HG03558 (cell line): ENCODE results near the gene SULT1C3.

Experiments
- ATAC-seq: cut with Tn5 transposase; IDR thresholded peaks from one replicate; pipeline ENCODE4 v1.9.1; 2021; ENCODE audit warnings: moderate number of reproducible peaks; ENCODE audit not compliant: unreplicated experiment; ENCODE audit errors: extremely low read depth

The SULT1C3 gene

DNA sequence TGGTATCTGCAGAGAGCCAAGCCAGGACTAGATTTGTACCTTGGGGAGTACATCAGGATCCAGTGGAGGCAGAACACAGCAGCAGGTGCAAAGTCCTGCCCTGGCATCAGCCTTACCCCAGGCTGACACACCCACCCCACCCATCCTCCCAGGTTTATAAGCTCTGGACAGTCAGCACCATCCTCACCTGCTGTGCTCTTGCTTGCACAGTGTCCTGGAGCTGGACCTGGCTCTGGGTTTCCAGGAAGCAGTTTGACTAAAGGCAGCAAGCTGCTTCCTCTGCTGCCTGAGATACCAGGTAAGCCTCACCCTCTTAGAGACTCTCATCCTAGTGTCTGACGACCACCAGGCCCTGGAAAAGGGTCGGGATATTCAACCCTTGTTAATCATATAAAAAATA is at the start of gene SULT1C3:
Gene SULT1C3 (plus strand): TSS at position 183 of the 400 bp plus-strand sequence. CDS start 7,227 bp downstream, outside the sequence.
- ATAC-seq: no peak

DNA sequence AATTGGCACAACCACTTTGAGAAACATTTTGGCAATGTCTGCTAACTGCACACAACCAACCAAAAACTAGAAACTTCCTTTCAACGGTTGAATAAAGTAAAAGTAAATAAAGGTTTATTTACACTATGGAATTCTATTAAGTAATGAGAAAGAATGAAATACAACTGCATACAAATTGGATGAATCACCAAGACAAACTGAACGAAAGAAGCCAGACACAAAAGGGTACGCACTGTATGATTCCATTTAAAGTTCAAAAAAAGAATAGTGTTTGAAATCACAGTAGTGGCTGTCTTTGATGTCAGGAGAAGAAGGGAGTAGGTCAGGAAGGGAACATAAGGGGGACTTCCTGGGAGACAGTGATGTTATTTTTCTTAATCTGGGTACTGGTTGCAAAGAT is 46.5 kb upstream of the SULT1C3 start:
- no peak for ATAC-seq

DNA sequence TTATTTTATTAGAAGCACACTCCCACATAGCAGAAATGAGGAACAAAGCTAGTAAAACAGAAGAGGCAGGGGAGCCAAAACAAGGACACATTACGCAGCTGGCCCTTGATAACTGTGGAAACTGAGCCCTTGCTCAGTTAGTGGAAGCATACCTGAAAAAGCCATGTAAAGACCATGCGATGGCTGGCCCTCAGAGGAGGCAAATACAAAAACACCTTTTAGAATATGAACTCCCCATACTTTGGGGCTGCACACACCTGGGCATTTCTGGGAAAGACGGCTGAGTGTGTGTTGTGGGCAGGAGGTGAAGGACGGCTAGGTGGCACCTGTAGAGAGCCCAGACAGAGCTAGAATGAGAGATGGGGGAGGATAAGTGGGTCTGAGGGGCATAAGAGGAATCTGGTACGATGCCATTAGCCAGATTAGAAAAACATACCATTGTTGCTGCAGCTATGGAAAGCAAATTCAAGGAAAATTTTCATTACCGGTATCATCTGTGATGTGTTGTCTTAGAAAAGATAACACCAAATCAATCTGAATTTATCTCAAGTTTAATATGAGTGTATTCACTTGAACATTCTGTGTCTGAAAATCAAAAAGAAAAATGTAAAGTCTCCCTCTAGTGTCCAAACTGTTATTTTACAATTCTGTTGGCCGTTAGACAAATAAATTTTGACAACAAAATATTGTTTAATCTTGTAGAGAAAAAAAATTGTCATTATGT is 45.2 kb upstream of the SULT1C3 start:
- ATAC-seq: no peak

DNA sequence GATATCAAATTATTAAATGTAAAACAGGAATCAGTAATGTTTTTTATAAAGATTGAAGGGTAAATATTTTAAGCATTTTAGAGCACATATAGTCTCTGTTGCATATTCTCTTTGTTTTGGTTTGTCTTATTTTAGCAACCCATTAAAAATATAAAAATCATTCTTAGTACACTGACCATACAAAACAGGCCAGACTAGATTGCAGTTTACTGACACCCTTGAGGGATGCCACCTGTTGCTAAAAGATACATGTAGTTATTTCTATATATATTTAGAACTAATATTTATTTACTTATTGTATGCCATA is 44.7 kb upstream of the SULT1C3 start:
- ATAC-seq: no peak

DNA sequence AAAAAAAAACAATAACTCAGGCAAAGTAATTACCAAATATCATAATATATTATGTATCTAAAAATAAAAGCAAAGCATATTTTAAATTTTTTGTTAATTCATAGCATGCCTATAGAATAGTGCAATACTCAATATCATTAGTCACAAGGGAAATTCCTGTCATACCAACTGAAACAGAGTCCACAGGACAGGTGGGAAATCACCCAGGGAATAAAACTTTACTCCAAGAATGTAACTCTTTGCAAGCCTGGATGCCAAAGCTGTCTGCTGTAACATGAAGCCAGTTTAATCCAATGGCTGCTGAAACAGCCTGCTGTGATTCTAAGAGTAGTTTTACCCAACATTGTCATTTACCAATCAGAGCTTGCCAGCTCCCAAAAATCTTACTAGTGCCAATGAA is 40.0 kb upstream of the SULT1C3 start:
- ATAC-seq: no peak

DNA sequence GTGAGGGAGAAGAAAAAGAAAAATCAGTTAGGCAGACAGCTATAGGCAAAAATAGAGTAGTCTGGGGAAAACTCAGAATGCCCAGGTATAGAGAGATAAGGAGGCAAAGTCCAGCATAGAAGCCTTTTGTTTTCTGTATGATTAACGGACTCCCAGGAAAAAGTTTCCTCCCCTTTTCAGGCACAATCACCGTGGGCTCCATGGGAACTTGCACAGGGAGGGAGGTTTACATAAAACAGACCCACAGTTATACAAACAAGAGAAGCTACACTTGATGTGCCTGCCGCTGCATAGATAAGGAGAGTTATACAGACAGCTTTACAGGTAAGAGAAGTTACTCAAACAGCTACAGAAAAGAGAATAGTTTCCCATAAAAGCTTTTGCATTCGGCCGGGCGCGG is 39.2 kb upstream of the SULT1C3 start:
- ATAC-seq: no peak

DNA sequence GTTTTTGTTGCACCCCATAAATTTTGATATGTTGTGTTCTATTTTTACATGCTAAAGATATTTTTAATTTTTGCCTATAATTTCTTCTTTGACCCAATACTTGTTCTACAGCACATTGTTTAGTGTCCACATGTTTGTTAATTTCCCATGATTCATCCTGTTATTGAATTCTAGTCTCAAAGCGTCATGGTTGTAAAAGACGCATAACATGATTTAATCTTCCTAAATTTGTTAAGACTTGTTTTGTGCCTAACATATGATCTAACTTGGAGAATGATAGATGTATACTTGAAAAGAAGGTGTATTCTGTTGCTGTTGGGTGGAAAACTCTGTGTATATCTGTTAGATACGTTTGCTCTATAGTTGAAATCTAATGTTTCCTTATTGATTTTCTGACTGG is 27.1 kb upstream of the SULT1C3 start:
- ATAC-seq: no peak

DNA sequence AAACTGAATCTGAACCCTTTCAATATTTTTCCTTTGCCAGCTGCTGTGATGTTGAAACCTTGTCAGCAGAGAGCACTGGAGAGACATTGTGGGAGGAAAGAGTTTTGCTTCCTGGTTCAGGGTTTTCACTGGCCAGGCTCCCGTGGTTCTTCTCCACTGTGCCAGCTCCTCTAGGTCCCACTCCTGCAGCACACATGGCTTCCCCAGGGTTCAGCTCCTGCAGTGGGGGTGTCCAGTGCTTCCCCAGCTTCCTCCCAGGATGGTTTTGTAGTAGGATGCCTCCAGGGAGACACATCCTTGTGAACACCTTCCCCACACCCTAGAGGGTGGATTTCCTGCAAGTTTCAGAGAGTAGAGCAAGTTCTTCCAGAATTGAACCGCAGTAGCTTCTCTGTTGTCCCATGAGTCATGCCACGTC is 24.0 kb upstream of the SULT1C3 start:
- no peak for ATAC-seq

DNA sequence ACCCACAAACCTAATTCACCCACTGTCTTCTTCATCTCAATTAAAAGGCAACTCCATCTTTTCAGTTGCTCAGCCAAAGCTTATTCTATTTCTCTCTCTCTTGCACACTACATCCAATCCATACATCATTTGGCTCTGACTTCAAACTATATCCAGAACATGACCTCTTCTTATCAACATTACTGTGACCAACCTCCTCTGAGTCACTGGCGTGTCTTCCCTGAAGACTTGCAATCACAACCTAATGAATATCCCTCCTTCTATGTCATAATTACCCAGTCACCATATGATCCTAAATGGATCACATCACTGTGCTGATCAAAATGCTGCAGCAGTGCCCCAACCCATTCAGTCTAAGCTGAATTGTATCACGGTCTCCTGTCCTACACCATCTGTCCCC is 22.6 kb upstream of the SULT1C3 start:
- no peak for ATAC-seq

DNA sequence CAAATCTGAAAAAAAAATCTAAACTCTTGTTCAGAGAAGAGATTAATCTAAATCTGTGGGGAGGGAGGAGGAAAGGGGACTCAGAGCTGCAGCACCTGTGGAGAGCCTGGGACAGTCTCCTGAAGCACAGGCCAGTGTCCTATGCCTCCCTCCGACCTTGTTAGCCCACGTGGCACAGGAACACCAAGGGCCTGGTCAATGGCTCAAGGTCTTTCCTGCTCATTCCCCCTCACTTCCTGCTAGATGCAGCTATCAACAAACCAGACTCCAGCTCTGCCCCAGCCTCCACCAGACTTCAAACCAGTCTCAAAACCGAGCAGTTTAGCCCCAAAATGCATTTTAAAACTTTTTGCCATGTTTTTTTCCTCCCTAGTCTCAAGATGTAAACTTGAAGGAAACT is 20.1 kb upstream of the SULT1C3 start:
- ATAC-seq: no peak

DNA sequence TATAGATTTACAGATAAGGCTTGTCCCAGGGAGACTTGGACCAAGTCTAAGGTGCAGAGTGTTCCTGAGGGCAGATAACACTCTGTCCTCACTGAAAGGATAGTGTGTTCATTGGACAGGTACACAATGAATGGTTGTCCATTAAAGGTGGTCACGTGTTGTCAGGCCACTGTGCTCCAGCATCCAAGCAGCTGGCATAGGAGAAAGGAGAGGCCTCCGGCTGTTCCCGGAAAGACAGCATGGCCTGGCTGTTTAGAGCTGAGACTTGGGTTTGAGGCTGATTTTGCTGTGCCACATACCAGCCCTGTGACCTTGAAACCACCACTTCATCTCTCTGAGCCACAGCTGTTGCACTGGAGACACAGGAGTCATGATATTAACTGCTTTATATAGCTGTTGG is 19.6 kb upstream of the SULT1C3 start:
- ATAC-seq: no peak

DNA sequence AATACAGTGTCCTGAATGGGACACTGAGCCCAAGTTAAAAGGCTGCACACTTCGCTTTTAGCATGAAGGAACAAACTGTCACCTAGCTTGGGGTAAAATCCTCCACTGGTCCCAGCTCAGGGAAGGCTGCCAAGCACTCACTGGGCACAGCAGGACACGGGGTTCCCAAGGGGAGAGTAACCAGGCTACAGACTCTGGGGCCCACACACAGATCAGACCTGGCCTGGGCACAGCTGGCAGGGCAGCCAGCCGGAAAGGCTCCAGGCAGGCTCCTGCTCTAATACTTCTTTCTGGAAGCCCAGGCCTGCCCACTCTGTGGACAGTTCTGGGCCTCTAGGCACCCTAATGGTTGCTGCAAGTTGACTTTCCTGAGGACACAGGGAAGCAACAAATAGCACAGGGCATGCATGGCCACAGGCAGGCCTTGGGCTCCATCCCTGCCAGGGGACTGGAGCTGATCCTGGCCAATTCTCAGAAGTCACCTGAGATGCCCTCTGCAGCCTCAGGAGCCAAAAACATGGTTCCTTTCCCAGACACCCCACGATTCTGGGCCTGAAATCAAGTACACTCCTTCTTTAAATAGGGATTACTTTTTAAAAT is 18.7 kb upstream of the SULT1C3 start:
- no peak for ATAC-seq

DNA sequence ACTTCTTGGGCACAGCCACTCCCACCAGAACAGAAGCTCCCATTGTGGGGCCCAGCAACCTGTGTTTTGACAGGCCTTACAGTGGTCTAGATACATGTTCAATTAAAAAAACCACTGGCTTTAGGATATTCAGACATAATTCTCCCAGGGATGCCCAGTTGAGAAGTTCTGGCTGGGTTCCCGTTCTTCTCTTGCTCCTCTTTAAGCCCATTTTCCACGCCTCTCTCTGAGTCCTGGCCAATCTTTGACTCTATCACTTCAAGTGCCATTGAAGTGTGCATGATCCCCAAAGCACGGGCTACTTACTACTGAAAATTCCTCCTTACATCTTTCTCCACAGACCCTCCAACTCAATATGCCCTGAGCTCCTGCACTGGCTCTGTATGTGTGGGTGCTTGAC is 17.5 kb upstream of the SULT1C3 start:
- ATAC-seq: no peak

DNA sequence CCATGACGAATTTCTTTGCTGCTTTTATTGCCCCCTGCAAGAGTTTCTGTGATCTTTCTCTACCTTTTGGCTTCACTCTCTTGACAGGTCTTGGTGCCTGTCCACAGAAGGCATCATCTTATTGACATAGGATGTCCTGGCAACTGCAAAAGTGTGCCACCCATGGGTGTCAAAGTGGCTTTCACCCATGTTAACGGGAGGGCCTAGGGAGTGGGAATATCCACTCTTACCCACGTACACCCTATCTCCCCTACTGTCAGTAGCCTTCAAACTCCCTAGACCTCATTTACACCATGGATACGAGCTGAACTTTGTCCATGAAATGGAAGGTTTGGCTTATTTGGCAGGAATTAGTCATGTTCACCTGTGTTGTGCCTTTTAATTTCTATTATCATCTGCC is 16.2 kb upstream of the SULT1C3 start:
- ATAC-seq: no peak

DNA sequence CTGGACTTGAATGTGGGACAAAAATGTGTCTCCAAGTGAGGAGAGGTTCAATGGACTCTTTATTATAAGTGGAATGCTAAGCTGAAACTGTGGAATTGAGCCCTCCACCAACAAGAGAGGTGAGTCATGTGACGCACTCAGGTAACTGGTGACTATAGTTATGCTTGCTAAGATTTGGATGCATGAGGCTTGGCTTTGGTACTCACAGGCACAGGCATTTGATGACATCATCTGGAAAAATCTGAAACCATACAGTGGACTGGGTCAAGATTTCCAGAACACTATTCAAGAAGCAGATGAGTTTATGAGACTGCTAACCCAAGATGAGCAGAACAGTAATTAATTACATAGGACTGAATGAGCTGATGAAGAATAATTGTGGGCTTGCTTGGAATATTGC is 15.7 kb upstream of the SULT1C3 start:
- no peak for ATAC-seq

DNA sequence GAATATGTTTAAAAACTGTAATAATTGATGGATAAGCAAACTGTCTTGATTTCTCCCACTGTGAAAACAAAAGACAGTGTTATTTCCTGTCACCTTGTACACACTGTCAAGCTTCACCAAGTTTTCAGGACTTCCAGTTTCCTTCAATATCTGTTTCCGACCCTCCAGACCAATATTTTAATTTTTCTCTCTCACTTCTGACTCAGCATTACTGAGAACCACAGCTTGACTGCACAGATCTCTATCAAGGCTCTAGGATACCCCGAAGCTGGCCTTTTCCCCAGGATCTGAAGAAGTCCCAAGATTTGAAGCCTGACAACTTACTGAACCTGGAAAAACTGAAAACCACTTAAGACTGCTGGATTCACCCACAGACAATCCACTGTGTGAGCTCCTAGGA is 13.2 kb upstream of the SULT1C3 start:
- no peak for ATAC-seq

DNA sequence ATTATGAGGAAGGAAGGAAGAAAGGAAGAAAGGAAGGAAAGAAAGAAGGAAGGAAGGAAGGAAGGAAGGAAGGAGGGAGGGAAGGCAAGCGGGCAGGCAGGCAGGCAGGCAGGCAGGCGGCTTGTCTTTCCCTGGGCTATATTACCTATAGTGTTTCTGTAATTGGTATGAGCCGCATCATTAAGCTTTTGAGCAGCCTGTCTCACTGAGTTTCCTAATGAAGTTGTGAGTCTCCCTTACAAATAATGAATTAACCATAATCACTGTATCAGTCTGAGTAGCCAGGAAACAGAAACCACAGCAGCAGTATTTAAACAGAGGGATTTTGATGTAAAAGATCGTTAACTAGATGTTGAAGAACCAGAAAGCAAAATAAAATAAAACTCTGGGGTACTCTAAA is 11.8 kb upstream of the SULT1C3 start:
- no peak for ATAC-seq

DNA sequence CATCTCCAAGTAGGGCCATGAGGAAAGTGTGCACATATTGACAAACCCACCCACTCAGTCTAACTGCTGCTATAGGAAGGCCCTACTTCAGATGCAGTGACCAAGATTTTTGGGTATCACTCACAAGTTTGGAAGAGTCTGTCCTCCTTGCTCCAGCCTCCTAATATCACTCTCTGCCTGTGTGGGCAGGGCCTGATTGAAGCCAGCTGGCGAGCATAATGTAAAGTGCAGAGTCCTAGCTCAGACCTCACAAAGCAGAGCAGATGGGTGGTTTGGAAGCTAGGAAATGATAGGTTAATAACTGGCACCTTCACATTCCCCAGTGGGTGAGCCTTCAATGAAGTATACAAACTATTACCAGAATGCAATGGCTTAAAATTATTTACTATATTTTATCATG is 11.2 kb upstream of the SULT1C3 start:
- ATAC-seq: no peak

DNA sequence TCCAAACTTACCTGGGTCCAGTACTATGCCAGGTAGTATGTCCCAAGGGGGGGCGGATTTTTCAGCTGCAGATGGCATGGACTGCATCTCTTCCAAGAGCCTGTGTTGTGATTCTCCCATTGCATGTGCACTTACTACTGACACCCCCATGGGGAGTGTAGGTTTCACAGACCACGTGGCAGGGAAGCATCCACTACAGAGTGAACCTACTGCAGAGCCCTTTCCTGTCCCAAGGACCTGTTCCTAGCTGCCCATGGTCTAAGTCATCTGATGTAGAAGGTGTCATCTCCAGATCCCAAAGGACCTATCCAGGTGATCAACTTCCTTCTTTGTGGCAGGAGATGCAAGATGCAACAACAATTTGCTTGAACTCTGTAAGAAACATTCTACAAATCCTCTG is 9.9 kb upstream of the SULT1C3 start:
- no peak for ATAC-seq

DNA sequence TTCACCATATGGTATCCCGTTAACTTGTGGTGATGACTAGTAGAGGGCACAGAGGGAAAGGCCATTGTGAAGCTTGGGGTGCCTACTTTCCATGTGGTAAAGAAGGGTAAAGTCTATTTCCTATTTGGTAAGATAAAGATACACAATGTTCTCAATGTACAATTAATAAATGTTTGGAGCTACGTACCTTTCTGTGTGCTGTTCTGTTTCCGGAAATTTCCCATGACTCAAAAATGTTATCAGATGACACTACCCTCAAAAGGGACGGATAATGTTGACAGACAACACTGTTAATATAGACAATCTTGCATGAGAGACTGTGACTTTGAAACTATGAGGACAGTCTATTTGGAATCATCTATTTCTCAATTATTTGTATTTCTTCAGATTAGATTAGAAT is 4.2 kb upstream of the SULT1C3 start:
- no peak for ATAC-seq

DNA sequence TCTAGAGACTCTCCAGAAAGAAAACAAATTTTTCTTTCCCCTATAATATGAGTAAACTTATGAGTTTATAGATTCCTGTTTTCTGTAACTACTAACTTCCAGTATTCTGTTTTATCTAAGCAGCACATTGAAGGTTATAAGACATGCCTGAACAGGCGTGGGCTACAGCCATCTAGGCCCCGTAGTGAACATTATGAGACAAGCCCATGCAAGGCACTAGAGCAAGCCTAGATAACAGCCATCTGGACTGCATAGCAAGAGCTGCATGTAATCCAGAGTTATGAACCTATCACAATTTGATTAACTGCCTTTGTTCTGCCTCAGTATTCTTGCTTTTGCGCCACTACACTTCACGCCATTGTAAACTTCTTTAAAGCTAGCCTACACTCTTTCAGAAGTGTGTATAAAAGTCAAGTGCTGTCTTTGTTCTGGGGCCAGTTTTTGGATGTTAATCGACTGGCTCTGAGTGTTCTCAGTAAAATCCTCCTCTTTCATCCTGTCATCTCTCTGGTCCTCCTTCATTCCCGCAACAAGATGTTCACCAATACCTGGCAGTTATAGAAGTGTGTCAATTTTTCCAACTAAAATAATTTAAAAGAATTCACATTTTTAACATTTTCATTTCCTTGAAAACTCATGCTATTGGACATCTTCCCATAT is 3.0 kb upstream of the SULT1C3 start:
- ATAC-seq: no peak

DNA sequence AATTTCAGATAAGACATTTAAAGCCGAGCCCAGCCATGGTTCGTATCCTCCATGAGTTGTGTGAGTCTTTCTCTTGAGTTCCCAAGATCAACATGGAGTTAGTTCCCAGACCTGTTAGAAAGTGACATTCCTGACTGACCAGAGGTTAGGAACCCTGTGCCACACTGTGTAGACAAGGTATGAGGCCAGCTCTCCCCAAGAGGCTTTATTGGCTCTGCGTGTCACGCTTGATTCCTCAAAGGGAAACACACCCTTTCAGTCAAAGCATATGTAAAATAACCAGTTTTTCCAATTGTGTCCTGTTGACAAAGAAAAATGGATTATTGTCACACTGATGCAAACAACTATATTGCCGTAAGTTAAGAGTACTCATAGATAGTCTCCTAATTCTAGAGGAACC is 1.2 kb downstream of the SULT1C3 start:
- ATAC-seq: no peak
